ENCODE measurements around the gene SSC4D.

DNA sequence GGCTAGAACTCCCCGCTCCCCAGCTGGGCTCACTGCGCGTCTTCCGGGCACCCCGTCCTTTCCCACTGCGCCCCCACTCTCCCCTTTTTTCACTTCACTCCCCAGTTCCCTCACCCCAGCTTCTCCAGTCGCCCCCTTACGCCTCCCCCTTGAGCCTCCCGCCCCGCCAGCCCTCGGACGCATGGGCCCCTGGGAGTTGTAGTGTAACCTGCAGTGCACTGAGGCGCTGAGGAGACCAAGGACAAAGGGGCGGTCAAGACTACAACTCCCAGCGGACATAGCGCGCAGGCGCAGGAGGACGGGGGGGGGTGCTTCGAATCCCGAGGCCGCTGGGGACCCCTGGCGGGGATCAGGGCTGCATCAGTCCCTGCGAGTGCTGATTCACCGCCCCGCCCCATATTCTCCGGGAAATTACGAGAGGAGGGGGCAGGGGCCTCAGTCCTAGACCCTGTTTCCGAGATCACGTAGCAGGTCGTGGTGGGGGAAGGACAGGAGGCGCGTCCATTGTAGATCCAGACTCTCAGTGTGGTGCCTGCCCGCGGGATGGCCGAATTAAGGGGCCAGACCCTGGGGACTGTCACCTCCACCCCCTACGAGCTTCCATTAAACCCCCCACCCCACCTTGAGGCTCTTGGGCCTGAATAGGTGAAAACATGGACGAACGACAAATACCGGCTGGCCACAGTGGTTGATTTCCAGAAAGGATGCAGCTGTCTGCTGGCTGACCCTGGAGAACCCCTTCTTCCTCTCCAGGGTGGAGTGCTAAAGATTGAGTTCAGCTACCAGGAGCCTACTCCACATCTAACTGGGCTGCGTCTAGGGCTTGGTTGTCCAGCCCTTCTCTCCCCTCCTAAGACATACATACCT is 50.2 kb downstream of the SSC4D start:
- TF ChIP-seq, protein P1, sequence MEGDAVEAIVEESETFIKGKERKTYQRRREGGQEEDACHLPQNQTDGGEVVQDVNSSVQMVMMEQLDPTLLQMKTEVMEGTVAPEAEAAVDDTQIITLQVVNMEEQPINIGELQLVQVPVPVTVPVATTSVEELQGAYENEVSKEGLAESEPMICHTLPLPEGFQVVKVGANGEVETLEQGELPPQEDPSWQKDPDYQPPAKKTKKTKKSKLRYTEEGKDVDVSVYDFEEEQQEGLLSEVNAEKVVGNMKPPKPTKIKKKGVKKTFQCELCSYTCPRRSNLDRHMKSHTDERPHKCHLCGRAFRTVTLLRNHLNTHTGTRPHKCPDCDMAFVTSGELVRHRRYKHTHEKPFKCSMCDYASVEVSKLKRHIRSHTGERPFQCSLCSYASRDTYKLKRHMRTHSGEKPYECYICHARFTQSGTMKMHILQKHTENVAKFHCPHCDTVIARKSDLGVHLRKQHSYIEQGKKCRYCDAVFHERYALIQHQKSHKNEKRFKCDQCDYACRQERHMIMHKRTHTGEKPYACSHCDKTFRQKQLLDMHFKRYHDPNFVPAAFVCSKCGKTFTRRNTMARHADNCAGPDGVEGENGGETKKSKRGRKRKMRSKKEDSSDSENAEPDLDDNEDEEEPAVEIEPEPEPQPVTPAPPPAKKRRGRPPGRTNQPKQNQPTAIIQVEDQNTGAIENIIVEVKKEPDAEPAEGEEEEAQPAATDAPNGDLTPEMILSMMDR (conservative IDR thresholded peaks at IDR 0.05; ENCODE audit: low read length), result peak; percentile 78
- no peak for TF ChIP-seq EZH2phosphoT487 (IDR thresholded peaks at IDR 0.05; ENCODE audit: borderline replicate concordance, low read depth, low read length)
